ENCODE data around the gene TBX5.

DNA sequence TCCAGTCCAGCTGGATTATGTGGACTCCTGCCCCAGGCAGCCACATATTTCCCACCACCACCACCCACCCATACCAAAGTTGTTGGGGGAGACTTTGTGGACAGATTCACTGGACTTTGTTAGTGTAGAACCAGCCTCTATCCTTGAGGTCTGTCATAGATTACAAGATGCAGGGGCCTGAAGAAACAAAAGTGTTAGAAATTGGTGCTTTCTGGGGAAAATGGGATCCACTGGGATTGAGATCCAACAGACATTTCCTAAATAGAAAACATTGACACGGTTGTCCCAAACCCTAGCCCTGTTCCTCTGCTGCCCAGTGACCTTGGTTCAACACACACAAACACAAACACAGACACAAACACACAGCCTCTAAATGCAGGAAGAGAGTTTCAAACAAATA, 36.6 kb upstream of the TBX5 start:
- no peak for TF ChIP-seq GATA3 (IDR thresholded peaks at IDR 0.05; ENCODE audit: low read depth, low read length)
- no peak for TF ChIP-seq GATA2 (IDR thresholded peaks at IDR 0.05; ENCODE audit: low read depth, low read length)
